ENCODE measurements around the gene TRMT11. TPM values are rescaled to one million over a fixed set of nuclear protein-coding genes. Genes with fewer than 3 reads are reported as not detected.
A peak's percentile ranks its signal among the peaks of the same experiment; 100 is the strongest.
"Not testable (repeated sequence)": the region's sequence is repeated elsewhere in the genome, so short reads cannot be mapped to it uniquely, and the experiment has no call there.

Gene TRMT11
- total RNA-seq, 1 donor from 2014 or later, result 15.4 TPM

DNA sequence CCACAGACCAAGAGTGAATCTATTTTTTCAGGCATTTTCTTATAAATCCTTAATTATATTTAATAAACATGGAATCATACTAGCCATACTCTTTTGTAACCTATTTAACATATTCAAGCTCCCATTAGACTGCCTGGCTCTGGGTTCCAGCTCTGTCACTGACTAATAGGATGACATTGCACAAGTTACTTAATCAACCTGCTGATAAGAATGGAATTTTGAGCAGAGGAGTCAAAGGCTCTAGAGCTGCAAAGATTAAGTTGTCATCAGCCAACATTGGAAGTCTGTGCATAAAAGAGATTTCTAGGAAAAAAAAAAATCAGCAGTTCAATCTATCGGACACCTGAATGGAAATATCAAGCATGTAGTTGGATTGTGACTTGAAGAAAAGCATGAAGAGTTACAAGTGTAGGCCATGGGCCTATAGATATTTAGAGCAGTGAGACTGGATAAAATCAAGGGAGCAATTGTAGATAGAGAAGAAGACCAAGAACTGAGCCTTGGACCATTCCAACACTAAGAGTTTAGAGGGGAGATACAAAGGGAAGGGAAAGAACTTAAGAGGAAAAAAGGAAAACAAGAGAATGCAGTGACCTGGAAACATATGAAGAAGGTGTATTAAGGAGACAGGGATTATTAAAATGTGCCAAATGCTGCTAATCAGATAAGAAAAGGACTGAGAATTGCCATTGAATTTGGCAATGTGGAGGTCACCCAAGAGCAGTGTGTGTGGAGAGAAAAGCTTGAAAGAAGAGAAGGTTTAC, 40.8 kb upstream of the TRMT11 start:
- no peak for DNase-seq (ENCODE audit: low spot score)
- H3K36me3 Mint-ChIP-seq (ENCODE audit: low read depth), result no peaks in the 10 kb centered on the region
- no peak for TF ChIP-seq CTCF (IDR thresholded peaks at IDR 0.05)
- H3K4me3 Mint-ChIP-seq (ENCODE audit: unreplicated experiment), result peak overlapping the region; percentile 10
- peak overlapping the region; percentile 97 for H3K27ac Mint-ChIP-seq (ENCODE audit: unreplicated experiment)
- H3K27me3 Mint-ChIP-seq (ENCODE audit: low read depth), result no peaks in the 10 kb centered on the region
- H3K9me3 Mint-ChIP-seq (ENCODE audit: low read depth), result no peaks in the 10 kb centered on the region
- peaks cover 79% of the 10 kb centered on the region for H3K4me1 Mint-ChIP-seq (ENCODE audit: low read depth)

DNA sequence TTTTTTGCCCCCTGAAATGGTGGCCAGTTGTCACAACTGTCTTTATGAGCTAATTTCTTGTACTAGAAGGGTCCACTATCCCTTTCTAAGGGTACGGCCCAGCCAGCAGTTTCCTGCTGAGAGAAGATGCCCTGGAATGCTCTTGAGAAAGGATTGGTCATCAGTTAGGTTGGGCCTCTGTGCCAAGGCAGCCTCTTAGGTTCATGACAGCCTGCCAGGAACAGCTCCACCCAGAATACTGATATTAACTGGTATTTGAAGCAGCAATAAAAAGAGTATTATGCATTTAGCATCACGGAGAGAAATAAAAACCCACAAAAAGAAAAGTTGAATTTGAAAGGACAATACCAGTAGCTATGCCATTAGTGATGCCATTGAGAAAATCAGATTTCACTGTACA, 38.7 kb upstream of the TRMT11 start:
- peak overlapping the region; percentile 97 for H3K27ac Mint-ChIP-seq (ENCODE audit: unreplicated experiment)
- no peak for DNase-seq (ENCODE audit: low spot score)
- no peaks in the 10 kb centered on the region for H3K36me3 Mint-ChIP-seq (ENCODE audit: low read depth)
- peaks cover 59% of the 10 kb centered on the region for H3K4me1 Mint-ChIP-seq (ENCODE audit: low read depth)
- no peak overlapping the region for H3K4me3 Mint-ChIP-seq (ENCODE audit: unreplicated experiment)
- TF ChIP-seq CTCF (IDR thresholded peaks at IDR 0.05), result no peak
- H3K9me3 Mint-ChIP-seq (ENCODE audit: low read depth), result no peaks in the 10 kb centered on the region
- H3K27me3 Mint-ChIP-seq (ENCODE audit: low read depth), result no peaks in the 10 kb centered on the region

GRCh38 chr6:125948455-125948854, 37.9 kb upstream of the TRMT11 start:
- Mint-ChIP-seq H3K27me3 (ENCODE audit: low read depth) (no peaks in the 10 kb centered on the region), H3K4me3 (ENCODE audit: unreplicated experiment) (no peak overlapping the region), H3K36me3 (ENCODE audit: low read depth) (no peaks in the 10 kb centered on the region), H3K4me1 (ENCODE audit: low read depth) (peaks cover 55% of the 10 kb centered on the region), H3K27ac (ENCODE audit: unreplicated experiment) (peak overlapping the region; percentile 4), H3K9me3 (ENCODE audit: low read depth) (no peaks in the 10 kb centered on the region)
- TF ChIP-seq CTCF (IDR thresholded peaks at IDR 0.05), result no peak
- DNase-seq (ENCODE audit: low spot score), result no peak

DNA sequence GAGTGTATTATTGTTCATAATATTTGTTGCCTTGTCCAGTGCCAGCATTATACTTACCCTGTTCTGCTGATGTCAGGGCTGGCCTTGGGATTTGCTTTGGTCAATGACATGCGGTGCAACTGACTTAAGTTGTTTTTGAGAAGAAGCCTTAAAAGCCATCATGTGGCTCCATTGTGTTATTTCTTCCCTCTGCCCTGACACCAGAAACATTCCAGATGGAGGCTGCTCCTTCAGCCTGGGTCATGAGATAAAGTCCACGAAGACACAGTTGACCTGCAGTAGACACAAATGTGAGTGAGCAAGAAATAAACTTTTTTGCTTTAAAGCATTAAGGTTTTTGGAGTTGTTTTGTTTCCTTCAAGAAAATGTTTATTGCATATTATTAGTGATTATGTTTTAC, 37.3 kb upstream of the TRMT11 start:
- Mint-ChIP-seq H3K36me3 (ENCODE audit: low read depth) (no peaks in the 10 kb centered on the region), H3K4me1 (ENCODE audit: low read depth) (peaks cover 49% of the 10 kb centered on the region), H3K27ac (ENCODE audit: unreplicated experiment) (no peak overlapping the region), H3K9me3 (ENCODE audit: low read depth) (no peaks in the 10 kb centered on the region), H3K27me3 (ENCODE audit: low read depth) (no peaks in the 10 kb centered on the region), H3K4me3 (ENCODE audit: unreplicated experiment) (no peak overlapping the region)
- no peak for DNase-seq (ENCODE audit: low spot score)
- no peak for TF ChIP-seq CTCF (IDR thresholded peaks at IDR 0.05)

GRCh38 chr6:125950293-125950692, 36.0 kb upstream of the TRMT11 start:
- Mint-ChIP-seq H3K4me1 (ENCODE audit: low read depth) (peaks cover 37% of the 10 kb centered on the region), H3K27ac (ENCODE audit: unreplicated experiment) (no peak overlapping the region), H3K4me3 (ENCODE audit: unreplicated experiment) (no peak overlapping the region), H3K9me3 (ENCODE audit: low read depth) (no peaks in the 10 kb centered on the region), H3K36me3 (ENCODE audit: low read depth) (no peaks in the 10 kb centered on the region), H3K27me3 (ENCODE audit: low read depth) (no peaks in the 10 kb centered on the region)
- no peak for TF ChIP-seq CTCF (IDR thresholded peaks at IDR 0.05)
- DNase-seq (ENCODE audit: low spot score), result no peak

GRCh38 chr6:125950716-125951115, 35.6 kb upstream of the TRMT11 start:
- H3K27me3 Mint-ChIP-seq (ENCODE audit: low read depth), result not testable (repeated sequence)

More at GRCh38 chr6:125950716-125951115, 35.6 kb upstream of the TRMT11 start:
- not testable (repeated sequence) for H3K9me3 Mint-ChIP-seq (ENCODE audit: low read depth); DNase-seq (ENCODE audit: low spot score); H3K36me3 Mint-ChIP-seq (ENCODE audit: low read depth); H3K4me3 Mint-ChIP-seq (ENCODE audit: unreplicated experiment); H3K27ac Mint-ChIP-seq (ENCODE audit: unreplicated experiment)
- H3K4me1 Mint-ChIP-seq (ENCODE audit: low read depth), result peaks cover 33% of the 10 kb centered on the region

Measured in chondrocyte (in vitro differentiated cells).